ENCODE results near the gene NAPSA. TPM values are rescaled to one million over a fixed set of nuclear protein-coding genes. Genes with fewer than 3 reads are reported as not detected.

Gene NAPSA
- total RNA-seq, 6 experiments from 2014 or later: 0.19 to 2.2 (median 1.0) TPM

- TF ChIP-seq POLR2A (IDR thresholded peaks at IDR 0.05) (no peak), CTCF (IDR thresholded peaks at IDR 0.05) (no peak)
- peaks cover 0 to 1% (median 0%) of the 10 kb centered on the region in 4 donors for H3K4me1 ChIP-seq
- H3K27me3 ChIP-seq: no peaks in the 10 kb centered on the region
- DNase-seq (no peak), ATAC-seq (no peak)
- H3K9me3 ChIP-seq: no peaks in the 10 kb centered on the region
- WGBS (ENCODE audit: insufficient coverage, low coverage, low lambda C conversion rate, missing lambda C conversion rate): 93% methylated on average over 3 of the region's 11 CpGs
- intact Hi-C loops (cut with DNase I): loop anchor here (10.0 kb wide), 2 partner anchors 75 to 405 kb away; no protein-coding TSS in a partner anchor
- H3K4me3 ChIP-seq: no peak overlapping the region
- H3K36me3 ChIP-seq: peaks cover 0 to 44% (median 12%) of the 10 kb centered on the region in 4 donors
- no peak overlapping the region for H3K27ac ChIP-seq
Observed at GRCh38 chr19:50379602-50380001, 14.2 kb upstream of the NAPSA start.

GRCh38 chr19:50378863-50379236 lies 13.4 kb upstream of the NAPSA start:
- Histone ChIP-seq H3K4me3 (no peak overlapping the region), H3K9me3 (no peaks in the 10 kb centered on the region), H3K27me3 (no peaks in the 10 kb centered on the region), H3K4me1 (no peaks in the 10 kb centered on the region), H3K27ac (no peak overlapping the region), H3K36me3 (peaks cover 0 to 44% (median 12%) of the 10 kb centered on the region in 4 donors)
- WGBS (ENCODE audit: insufficient coverage, low coverage, low lambda C conversion rate, missing lambda C conversion rate): 93% methylated on average over 10 of the region's 10 CpGs
- intact Hi-C loops (cut with DNase I): loop anchor here (10.0 kb wide), 2 partner anchors 76 to 406 kb away; no protein-coding TSS in a partner anchor
- no peak for ATAC-seq
- DNase-seq: no peak
- TF ChIP-seq CTCF (IDR thresholded peaks at IDR 0.05) (no peak), POLR2A (IDR thresholded peaks at IDR 0.05) (no peak)

DNA sequence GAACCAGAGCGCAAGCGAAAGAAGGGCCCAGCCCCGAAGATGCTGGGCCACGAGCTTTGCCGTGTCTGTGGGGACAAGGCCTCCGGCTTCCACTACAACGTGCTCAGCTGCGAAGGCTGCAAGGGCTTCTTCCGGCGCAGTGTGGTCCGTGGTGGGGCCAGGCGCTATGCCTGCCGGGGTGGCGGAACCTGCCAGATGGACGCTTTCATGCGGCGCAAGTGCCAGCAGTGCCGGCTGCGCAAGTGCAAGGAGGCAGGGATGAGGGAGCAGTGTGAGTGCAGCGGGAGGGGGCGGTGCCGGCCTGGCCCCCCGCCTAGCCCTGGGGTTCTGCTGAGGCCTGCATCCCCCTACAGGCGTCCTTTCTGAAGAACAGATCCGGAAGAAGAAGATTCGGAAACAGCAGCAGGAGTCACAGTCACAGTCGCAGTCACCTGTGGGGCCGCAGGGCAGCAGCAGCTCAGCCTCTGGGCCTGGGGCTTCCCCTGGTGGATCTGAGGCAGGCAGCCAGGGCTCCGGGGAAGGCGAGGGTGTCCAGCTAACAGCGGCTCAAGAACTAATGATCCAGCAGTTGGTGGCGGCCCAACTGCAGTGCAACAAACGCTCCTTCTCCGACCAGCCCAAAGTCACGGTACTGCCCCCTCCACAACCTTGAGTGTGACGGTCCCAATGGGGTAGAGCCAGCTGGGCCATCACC lies 12.9 kb upstream of the NAPSA start:
- DNase-seq (peak in 1 of 3 donors; percentile 55), ATAC-seq (no peak)
- no peak overlapping the region for H3K27ac ChIP-seq
- WGBS (ENCODE audit: insufficient coverage, low coverage, low lambda C conversion rate, missing lambda C conversion rate): 90% methylated on average over 7 of the region's 36 CpGs
- no peak for TF ChIP-seq POLR2A (IDR thresholded peaks at IDR 0.05)
- no peak for TF ChIP-seq CTCF (IDR thresholded peaks at IDR 0.05)
- peaks cover 0 to 44% (median 12%) of the 10 kb centered on the region in 4 donors for H3K36me3 ChIP-seq
- no peaks in the 10 kb centered on the region for H3K27me3 ChIP-seq
- H3K4me3 ChIP-seq: no peak overlapping the region
- no peaks in the 10 kb centered on the region for H3K9me3 ChIP-seq
- no peaks in the 10 kb centered on the region for H3K4me1 ChIP-seq
- intact Hi-C loops (cut with DNase I): loop anchor here (10.0 kb wide), 2 partner anchors 76 to 406 kb away; no protein-coding TSS in a partner anchor

GRCh38 chr19:50377517-50377916 lies 12.1 kb upstream of the NAPSA start:
- 68% methylated on average over 9 of the region's 9 CpGs for WGBS (ENCODE audit: insufficient coverage, low coverage, low lambda C conversion rate, missing lambda C conversion rate)
- intact Hi-C loops (cut with DNase I): loop anchor here (10.0 kb wide), 2 partner anchors 77 to 407 kb away; no protein-coding TSS in a partner anchor
- ATAC-seq: no peak
- Histone ChIP-seq H3K27me3 (no peaks in the 10 kb centered on the region), H3K4me3 (no peak overlapping the region), H3K4me1 (no peaks in the 10 kb centered on the region), H3K36me3 (peaks cover 0 to 44% (median 12%) of the 10 kb centered on the region in 4 donors), H3K9me3 (no peaks in the 10 kb centered on the region), H3K27ac (no peak overlapping the region)
- TF ChIP-seq CTCF (IDR thresholded peaks at IDR 0.05) (no peak), POLR2A (IDR thresholded peaks at IDR 0.05) (no peak)
- DNase-seq: no peak

Measured in right lobe of liver (tissue), 6 donors.